Left renal pelvis (tissue), 4 donors: Measurements from ENCODE around the gene CTSF. TPM values are rescaled to one million over a fixed set of nuclear protein-coding genes. Genes with fewer than 3 reads are reported as not detected.
"Not testable (repeated sequence)": the region's sequence is repeated elsewhere in the genome, so short reads cannot be mapped to it uniquely, and the experiment has no call there.

Source experiments
- DNase-seq, 4 donors: peaks; one replicate each; pipeline ENCODE4 v3.0.0-alpha.2; 2013; ENCODE audit warnings: low read depth in 4 of 4, low spot score in 3 of 4
- polyA plus RNA-seq, 4 donors: library from polyadenylated mRNA; unstranded; fragments of 120-200 nt; gene quantifications; one replicate each; pipeline ENCODE4 v1.2.1, GENCODE V29; 2013; ENCODE audit not compliant: insufficient read length in 4 of 4

The CTSF gene
- polyA plus RNA-seq, 4 donors = 93.0 to 112 (median 104) TPM

GRCh38 chr11:66559866-66560676 lies 8.3 kb downstream of the CTSF start:
- no peak for DNase-seq

GRCh38 chr11:66559142-66559865 lies 9.1 kb downstream of the CTSF start:
- no peak for DNase-seq

GRCh38 chr11:66557733-66558326 lies 10.6 kb downstream of the CTSF start:
- no peak for DNase-seq

GRCh38 chr11:66556086-66556485 lies 12.3 kb downstream of the CTSF start:
- no peak for DNase-seq

GRCh38 chr11:66555416-66555815 lies 13.0 kb downstream of the CTSF start:
- DNase-seq = no peak

- no peak for DNase-seq
Measured at GRCh38 chr11:66554602-66555001, 13.8 kb downstream of the CTSF start.

- DNase-seq = no peak
Measured at GRCh38 chr11:66550887-66551286, 17.5 kb downstream of the CTSF start.

GRCh38 chr11:66549696-66550095 lies 18.7 kb downstream of the CTSF start:
- DNase-seq = no peak

- DNase-seq = no peak
Measured at GRCh38 chr11:66548774-66549630, 19.4 kb downstream of the CTSF start.

- no peak for DNase-seq
Measured at GRCh38 chr11:66548041-66548440, 20.4 kb downstream of the CTSF start.

- DNase-seq = no peak
Measured at GRCh38 chr11:66547662-66548009, 20.8 kb downstream of the CTSF start.

- DNase-seq = no peak
Measured at GRCh38 chr11:66546966-66547661, 21.3 kb downstream of the CTSF start.

GRCh38 chr11:66546368-66546965 lies 21.9 kb downstream of the CTSF start, which contains the start of gene ACTN3:
ACTN3 (plus strand) TSS chr11:66546903; CDS start chr11:66546938, 35 bp downstream.
- DNase-seq = no peak

- peak; percentile 80 to 87 (median 84) for DNase-seq
Measured at GRCh38 chr11:66545701-66546367, 22.6 kb downstream of the CTSF start, which contains the start of gene ZDHHC24. ZDHHC24 (minus strand) TSS chr11:66546048; CDS start chr11:66546003, 45 bp downstream.

GRCh38 chr11:66544952-66545351 lies 23.5 kb downstream of the CTSF start:
- not testable (repeated sequence) for DNase-seq

GRCh38 chr11:66543263-66544107 lies 24.9 kb downstream of the CTSF start:
- DNase-seq = peak in 2 of 4 donors; percentile 49 to 53

GRCh38 chr11:66542362-66542761 lies 26.0 kb downstream of the CTSF start:
- DNase-seq = no peak

GRCh38 chr11:66541892-66542291 lies 26.5 kb downstream of the CTSF start:
- no peak for DNase-seq
